ENCODE measurements around the gene ENDOD1.
"Not testable (repeated sequence)": the region's sequence is repeated elsewhere in the genome, so short reads cannot be mapped to it uniquely, and the experiment has no call there.

Gene ENDOD1

DNA sequence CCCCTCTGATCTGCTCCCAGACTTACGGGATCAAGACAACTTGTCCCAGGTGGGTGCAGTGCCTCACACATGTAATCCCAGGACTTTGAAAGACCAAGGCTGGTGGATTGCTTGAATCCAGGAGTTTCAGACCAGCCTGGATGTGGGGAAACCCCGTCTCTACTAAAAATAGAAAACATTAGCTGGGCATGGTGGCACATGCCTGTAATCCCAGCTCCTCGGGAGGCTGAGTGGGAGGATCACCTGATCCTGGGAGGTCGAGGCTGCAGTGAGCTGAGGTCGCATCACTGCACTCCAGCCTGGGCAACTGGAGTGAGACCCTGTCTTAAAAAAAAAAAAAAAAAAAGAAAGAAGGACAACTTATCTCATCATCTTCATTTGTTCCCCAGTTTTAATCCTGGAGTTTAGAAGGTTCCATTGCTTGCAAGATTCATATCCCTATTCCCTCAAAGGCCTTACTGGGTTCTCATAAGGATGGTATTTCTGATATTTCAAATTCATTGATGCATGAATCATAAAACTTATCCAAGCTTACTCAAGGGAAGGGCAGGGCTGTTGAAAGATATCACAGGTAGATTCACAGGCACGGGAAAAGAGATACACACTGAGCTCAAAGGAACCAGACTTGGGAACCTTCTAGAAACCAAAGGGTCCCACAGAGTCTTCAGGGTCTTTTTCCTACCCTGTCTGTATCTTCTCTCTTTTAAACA, 14.6 kb downstream of the ENDOD1 start:
- no peak for DNase-seq (ENCODE audit: low read depth)

GRCh38 chr11:95104856-95105255, 15.2 kb downstream of the ENDOD1 start:
- no peak for DNase-seq (ENCODE audit: low read depth)

DNA sequence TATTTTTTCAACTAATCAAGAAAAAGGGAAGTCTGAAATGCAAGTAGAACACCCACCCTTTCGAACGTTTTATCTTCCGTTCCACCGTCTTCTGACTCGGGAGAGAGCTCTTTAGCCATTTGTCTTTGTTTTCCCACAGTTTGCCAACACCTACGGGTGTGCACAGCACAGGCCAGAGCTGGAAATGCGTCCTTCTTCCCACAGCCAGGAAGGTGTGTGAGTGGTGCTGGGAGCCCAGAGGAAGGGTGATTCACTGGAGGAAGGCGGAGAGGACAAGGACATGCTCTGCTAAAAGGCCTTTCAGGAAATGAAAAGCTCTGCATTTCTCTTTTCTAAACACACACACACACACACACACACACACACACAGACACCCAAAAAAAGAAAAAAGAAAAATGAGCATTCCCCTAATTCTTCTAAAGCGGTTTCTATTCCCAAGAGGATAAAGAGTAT, 18.5 kb downstream of the ENDOD1 start:
- DNase-seq (ENCODE audit: low read depth) = no peak

GRCh38 chr11:95108671-95109551, 19.3 kb downstream of the ENDOD1 start:
- no peak for DNase-seq (ENCODE audit: low read depth)

DNA sequence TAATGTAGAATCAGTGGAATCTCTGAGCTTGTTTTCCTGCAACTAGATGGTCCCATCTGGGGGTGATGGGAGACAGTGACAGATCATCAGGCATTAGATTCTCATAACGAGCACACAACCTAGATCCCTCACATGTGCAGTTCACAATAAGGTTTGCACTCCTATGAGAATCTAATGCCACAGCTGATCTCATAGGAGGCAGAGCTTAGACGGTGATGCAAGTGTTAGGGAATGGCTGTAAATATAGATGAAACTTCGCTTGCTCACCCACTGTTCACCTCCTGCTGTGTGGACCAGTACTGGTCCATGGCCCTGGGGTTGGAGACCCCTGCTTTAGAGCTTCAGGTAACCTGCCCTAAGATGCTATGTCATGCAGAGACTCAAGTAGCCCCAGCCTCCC, 21.8 kb downstream of the ENDOD1 start:
- not testable (repeated sequence) for DNase-seq (ENCODE audit: low read depth)

DNA sequence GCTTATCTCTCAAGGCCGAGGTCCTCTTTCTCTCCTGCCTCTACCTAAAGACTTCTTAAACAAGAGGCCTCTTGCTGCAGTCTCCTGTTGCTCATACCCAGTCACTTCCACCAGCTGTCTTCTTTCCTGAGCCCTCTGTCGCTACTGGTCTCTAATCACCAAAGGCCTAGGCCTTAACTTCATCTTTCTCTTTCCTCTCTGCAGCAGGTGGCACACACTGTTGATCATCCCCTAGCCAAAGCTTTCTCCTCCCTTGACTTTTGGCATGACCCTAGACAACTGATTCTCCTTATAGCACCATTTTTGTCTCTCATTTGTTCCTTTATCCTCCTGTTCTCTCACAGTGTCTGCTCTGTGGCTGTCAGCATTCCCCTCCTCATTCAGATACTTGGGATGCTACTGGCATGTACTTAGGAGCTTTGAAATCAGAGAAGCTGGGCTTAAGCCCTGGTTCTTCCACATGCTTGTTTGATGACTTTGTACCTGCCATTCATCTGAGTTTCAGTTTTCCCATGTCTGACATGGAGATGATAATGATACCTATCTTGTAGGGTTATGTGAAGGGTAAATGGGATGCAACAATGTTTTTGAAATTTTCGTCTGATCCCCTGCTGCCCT, 22.4 kb downstream of the ENDOD1 start:
- no peak for DNase-seq (ENCODE audit: low read depth)

DNA sequence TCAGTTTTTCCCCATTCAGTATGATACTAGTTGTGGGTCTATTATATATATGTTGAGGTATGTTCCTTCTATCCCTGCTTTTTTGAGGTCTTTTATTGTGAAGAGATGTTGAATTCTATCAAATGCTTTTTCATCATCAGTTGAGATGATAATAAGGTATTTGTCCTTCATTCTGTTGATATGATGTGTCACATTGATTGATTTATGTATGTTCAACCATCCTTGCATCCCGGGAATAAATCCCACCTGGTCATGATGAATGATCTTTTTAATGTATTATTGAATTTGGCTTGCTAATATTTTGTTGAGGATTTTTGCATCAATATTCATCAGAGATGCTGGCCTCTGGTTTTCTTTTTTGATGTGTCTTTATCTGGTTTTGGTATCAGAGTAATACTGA, 26.0 kb downstream of the ENDOD1 start:
- no peak for DNase-seq (ENCODE audit: low read depth)

- no peak for DNase-seq (ENCODE audit: low read depth)
Observed at GRCh38 chr11:95119361-95120060, 29.9 kb downstream of the ENDOD1 start.

DNA sequence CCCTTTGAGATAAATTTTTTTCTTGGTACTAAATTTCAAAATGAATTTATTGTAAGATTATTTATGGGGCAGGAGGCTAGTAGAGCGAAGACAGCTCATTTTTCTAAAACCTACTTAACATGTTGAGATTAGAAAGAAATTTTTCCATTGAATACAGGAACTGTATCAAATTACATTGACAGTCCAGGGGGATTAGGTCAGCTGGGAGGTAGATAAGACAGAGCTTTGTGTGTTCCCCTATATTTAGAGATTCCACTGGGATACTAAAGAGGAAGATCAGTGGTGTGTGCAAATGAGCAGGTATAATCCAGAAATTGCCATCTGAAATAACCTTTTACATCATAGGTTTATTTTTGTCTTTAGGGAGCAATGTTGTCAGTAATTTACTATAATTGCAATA, 32.1 kb downstream of the ENDOD1 start:
- DNase-seq (ENCODE audit: low read depth) = no peak

DNA sequence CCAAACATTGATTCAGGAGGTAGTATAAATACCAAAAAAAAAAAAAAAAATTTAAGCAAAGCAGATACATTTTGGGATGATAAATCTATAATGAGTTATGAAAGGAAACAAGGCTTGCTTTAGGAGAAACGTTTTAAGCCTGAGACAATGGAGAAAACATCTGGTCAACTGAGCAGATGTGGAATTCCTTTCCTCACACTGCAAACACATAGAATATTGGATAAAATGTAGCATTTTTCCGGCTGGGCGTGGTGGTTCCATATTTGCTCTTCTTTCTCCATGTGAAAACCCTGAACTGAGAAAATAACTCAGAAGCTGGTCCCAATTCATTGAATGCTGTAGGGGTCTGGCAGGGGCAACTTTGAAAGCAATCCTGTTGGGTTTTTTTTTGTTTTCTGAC, 33.9 kb downstream of the ENDOD1 start:
- DNase-seq (ENCODE audit: low read depth) = no peak

GRCh38 chr11:95128602-95129001, 39.0 kb downstream of the ENDOD1 start:
- DNase-seq (ENCODE audit: low read depth) = no peak

DNA sequence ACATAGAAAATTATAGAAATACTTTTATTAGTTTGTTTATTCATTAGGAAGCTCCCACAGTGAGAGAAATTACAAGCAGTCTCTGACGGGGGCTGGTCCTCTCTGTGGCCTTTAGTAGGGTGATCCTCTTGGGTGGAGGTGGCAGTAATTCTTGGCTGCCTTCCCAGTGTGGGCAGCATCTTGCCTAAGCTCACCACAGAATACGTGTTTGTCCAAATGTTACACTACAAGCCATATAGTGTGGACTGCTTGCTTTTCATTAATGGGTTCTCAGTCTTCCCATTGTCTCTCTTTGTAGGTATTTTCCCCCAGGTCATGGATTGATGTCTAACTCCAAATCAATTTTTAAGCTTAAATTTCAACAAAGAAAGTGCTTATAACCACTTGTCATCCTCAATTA, 43.3 kb downstream of the ENDOD1 start:
- no peak for DNase-seq (ENCODE audit: low read depth)

DNA sequence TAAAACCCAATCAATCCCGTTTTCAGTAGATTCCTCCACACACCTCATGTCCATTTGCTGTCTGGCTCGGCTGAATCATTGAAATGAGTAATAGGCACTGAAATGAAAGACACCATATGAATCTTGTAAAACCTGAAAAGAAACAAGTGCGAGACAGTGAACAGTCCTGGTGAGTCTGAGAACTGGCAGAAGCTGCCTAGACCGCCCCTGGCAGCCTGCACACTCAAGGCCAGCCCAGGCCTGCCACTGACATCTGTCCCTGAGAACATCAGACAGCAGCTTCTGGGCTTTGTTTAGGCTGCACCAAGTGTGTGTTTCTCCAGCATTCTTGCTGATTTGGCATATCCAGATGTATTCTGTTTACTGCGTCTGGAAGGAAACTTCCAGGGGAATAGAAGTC, 44.8 kb downstream of the ENDOD1 start:
- DNase-seq (ENCODE audit: low read depth) = peak; percentile 78

DNA sequence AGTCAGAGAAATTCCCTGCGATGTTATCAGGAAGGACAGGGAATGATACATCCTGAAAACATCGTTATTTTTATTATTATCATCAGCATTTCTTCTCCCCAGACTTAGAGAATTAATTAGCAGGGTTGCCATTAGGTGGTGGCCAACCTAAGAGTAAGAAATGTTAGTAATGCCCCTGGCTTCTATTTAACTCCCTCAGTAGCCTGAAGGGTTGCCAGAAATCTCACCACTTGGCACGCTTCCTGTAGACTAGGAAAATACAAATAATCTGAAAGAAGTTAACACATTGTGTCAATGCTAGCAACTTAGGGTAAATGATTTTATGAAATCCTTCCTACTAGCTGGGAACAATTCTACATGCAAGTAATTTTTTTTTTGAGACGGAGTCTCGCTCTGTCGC, 45.5 kb downstream of the ENDOD1 start:
- no peak for DNase-seq (ENCODE audit: low read depth)

DNA sequence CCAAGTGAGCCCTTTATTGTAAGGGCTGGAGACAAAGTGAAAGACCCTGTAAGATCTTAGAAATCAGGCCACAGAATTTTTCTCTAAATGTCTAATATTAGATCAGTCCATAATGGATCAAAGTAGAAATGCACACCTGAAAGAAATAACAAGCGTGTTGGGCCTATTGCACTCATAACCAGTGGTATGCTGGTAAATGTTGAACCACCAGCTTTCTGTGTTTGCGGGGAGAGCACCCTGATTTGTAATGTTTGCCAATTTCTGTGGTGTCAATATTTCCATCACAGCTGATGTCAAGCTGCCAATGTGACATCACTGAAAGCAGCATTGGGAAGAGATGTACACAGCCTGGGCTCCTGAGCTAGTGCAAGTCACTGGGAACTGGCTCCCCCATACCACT, 46.2 kb downstream of the ENDOD1 start:
- no peak for DNase-seq (ENCODE audit: low read depth)

DNA sequence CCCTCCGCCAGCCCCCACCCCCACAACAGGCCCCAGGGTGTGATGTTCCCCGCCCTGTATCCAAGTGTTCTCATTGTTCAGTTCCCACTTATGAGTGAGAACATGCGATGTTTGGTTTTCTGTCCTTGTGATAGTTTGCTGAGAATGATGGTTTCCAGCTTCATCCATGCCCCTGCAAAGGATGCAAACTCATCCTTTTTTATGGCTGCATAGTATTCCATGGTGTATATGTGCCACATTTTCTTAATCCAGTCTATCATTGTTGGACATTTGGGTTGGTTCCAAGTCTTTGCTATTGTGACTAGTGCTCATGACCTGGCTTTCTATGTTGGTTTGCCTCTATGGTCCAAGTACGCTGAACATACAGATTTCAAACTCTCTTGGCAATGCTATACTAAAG, 47.1 kb downstream of the ENDOD1 start:
- DNase-seq (ENCODE audit: low read depth) = not testable (repeated sequence)

DNA sequence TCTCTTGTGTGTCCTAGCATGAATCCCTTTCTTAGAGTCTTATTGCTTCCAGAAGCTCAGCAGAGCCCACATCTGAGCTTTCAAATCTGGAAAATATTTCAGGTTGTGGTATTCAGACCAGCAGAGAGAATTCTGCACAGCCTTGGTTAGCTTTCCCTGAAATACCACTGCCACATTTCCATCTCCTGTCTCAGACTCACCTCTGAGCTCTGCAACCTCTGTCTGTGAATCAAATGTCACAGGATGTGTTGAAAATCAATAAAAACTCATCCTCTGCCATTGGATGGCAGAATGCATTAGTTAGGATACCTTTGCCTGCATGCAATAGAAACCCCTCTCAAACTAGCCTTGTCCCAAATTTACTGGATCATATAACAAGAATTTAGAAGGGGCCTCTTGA, 47.7 kb downstream of the ENDOD1 start:
- no peak for DNase-seq (ENCODE audit: low read depth)

- no peak for DNase-seq (ENCODE audit: low read depth)
Observed at GRCh38 chr11:95138448-95138847, 48.8 kb downstream of the ENDOD1 start.

- DNase-seq (ENCODE audit: low read depth) = no peak
Observed at GRCh38 chr11:95140397-95141033, 50.9 kb downstream of the ENDOD1 start.

DNA sequence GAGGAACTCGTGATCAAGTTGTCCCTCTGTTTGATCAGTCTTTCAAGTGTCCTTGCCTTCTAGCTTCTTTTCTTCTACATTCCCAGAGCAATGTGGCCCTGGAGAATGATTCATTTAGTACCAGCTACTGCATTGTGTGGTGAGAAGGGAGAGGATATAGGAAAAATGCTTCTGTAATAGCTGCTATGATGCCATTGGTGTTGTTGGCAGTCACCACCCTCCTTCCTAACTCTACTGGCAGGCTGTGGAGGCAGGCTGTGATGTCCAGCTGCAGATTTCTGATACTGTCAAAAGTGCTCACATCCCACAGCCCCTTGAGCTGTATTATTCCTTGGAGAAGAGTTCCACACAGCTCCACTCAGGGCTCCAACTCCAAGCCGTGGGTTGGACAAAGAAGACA, 52.8 kb downstream of the ENDOD1 start:
- no peak for DNase-seq (ENCODE audit: low read depth)

DNA sequence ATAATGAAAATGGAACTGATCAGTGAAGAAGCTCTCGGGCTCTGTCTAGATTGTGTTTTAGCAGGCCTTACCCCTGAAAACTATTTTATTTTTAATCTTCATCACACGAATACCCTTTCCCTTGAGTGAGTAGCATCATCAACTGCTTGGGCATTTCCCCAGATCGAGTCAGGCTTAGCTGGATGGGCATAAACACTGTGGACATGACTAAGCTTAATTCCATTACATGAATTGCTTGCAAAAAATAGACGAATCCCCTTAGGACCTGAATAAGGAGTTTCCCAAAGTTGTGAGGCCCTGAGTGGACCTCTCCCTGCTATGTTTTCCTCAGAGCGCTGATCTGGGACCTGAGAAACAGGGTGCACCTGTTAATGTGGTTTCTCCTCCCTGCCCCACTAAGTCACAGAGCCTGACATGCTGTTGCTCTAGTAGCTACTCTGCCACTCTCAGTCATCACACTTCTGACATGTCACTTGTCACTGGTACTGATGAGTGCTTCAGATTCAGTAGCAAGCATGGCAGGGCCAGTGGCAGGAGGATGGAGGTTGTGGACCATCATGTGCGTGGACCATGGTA, 53.5 kb downstream of the ENDOD1 start:
- DNase-seq (ENCODE audit: low read depth) = no peak

Measured in HS-5 (cell line).